Right atrium auricular region (tissue), 2 donors: Measurements from ENCODE around the gene ZKSCAN1. TPM values are rescaled to one million over a fixed set of nuclear protein-coding genes. Genes with fewer than 3 reads are reported as not detected.

Experiments used
- DNase-seq: peaks from one replicate; pipeline ENCODE4 v3.0.0-alpha.2; 2019; ENCODE audit warnings: low spot score
- H3K27ac ChIP-seq, 2 donors: fragments of 200-600 bp; sonication (generic); 1 replicate in 1 of 2; 2 replicates in 1 of 2; pipeline ENCODE4 v1.5.1; 2016 to 2019
- H3K27me3 ChIP-seq, 2 donors: fragments of 200-600 bp; sonication (generic); one replicate each; pipeline versions ENCODE4 v1.5.1 to v1.6.0; 2017 to 2019
- H3K36me3 ChIP-seq: fragments of 200-600 bp; sonication (generic); one replicate; pipeline ENCODE4 v1.5.1; 2016
- H3K4me1 ChIP-seq, 2 donors: fragments of 200-600 bp; sonication (generic); one replicate each; pipeline versions ENCODE4 v1.5.1 to v1.6.0; 2017 to 2019
- H3K4me3 ChIP-seq, 2 donors: fragments of 200-600 bp; sonication (generic); 1 replicate in 1 of 2; 2 replicates in 1 of 2; pipeline ENCODE4 v1.5.1; 2017 to 2019; ENCODE audit warnings: mild to moderate bottlenecking in 1 of 2, moderate library complexity in 1 of 2
- H3K9me3 ChIP-seq, 2 donors: fragments of 200-600 bp; sonication (generic); one replicate each; pipeline ENCODE4 v1.5.1; 2019
- total RNA-seq, 2 donors: library from RNA; depleted of rRNA; stranded (reverse); fragments of >200 nt; gene quantifications; one replicate each; pipeline ENCODE4 v1.1.0, GENCODE V29; 2016
- TF ChIP-seq, protein P1 (sequence below), 2 donors: fragments of 200-600 bp; sonication (generic); IDR thresholded peaks; one replicate each; pipeline ENCODE4 v1.5.1; 2019; ENCODE audit warnings: antibody characterized with exemption in 2 of 2

ZKSCAN1 gene
- total RNA-seq, 2 donors from 2014 or later, result 19.8 to 20.0 TPM

DNA sequence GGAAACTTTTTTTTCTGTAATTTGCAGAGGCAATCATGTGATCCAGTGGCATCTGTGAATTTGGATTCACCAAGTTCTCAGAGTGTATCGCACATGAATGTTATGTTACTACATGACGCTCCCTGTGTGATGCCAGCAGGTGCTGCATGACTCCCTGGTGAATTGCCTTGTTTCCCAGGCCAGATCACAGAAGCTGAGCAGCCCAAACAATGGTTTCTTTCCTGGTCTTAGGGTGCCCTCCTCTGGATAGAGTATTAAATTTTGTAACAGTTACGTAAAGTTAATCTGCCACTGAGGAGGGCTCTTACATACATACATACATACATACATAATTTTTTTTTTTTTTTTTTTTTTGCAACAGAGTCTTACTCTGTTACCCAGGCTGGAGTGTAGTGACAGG is 37.8 kb downstream of the ZKSCAN1 start:
- TF ChIP-seq, protein P1, sequence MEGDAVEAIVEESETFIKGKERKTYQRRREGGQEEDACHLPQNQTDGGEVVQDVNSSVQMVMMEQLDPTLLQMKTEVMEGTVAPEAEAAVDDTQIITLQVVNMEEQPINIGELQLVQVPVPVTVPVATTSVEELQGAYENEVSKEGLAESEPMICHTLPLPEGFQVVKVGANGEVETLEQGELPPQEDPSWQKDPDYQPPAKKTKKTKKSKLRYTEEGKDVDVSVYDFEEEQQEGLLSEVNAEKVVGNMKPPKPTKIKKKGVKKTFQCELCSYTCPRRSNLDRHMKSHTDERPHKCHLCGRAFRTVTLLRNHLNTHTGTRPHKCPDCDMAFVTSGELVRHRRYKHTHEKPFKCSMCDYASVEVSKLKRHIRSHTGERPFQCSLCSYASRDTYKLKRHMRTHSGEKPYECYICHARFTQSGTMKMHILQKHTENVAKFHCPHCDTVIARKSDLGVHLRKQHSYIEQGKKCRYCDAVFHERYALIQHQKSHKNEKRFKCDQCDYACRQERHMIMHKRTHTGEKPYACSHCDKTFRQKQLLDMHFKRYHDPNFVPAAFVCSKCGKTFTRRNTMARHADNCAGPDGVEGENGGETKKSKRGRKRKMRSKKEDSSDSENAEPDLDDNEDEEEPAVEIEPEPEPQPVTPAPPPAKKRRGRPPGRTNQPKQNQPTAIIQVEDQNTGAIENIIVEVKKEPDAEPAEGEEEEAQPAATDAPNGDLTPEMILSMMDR (IDR thresholded peaks at IDR 0.05), result no peak
- H3K27me3 ChIP-seq, result no peaks in the 10 kb centered on the region
- peaks cover 0 to 9% of the 10 kb centered on the region in 2 donors for H3K4me1 ChIP-seq
- H3K36me3 ChIP-seq, result peaks cover 19% of the 10 kb centered on the region
- H3K4me3 ChIP-seq, result no peak overlapping the region
- no peaks in the 10 kb centered on the region for H3K9me3 ChIP-seq
- H3K27ac ChIP-seq, result no peak overlapping the region
- no peak for DNase-seq

DNA sequence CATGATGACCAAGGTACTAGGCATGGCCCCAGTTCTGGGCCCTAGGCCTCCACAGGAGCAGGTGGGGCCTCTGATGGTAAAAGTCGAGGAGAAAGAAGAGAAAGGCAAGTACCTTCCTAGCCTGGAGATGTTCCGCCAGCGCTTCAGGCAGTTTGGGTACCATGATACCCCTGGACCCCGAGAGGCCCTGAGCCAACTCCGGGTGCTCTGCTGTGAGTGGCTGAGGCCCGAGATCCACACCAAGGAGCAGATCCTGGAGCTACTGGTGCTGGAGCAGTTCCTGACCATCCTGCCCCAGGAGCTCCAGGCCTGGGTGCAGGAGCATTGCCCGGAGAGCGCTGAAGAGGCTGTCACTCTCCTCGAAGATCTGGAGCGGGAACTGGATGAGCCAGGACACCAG is 41.6 kb downstream of the ZKSCAN1 start:
- Histone ChIP-seq H3K4me1 (no peaks in the 10 kb centered on the region), H3K9me3 (no peaks in the 10 kb centered on the region), H3K27ac (no peak overlapping the region), H3K36me3 (peaks cover 52% of the 10 kb centered on the region), H3K4me3 (no peak overlapping the region), H3K27me3 (no peaks in the 10 kb centered on the region)
- TF ChIP-seq, protein P1 (IDR thresholded peaks at IDR 0.05), result no peak
- DNase-seq, result no peak

DNA sequence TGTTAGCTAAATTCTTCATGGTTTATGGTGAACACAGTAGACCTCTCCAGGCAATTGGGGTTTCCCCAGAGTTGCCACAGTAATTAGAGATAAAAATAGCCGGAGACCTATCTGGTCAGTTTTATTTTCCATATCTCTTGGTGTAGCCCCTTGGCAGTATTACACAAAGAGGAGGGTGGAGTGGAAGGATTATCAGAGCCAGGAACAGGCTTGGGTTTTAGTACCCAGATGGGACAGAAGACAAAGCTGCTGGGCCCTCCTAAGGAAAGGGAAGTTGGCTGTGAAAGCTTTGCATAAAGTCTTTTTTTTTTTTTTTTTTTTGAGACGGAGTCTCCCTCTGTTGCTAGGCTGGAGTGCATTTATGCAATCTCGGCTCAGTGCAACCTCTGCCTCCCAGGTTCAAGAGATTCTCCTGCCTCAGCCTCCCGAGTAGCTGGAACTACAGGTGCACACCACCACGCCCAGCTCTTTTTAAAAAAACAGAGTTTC is 43.9 kb downstream of the ZKSCAN1 start:
- TF ChIP-seq, protein P1 (IDR thresholded peaks at IDR 0.05), result no peak
- no peak overlapping the region for H3K27ac ChIP-seq
- no peak overlapping the region for H3K4me3 ChIP-seq
- no peaks in the 10 kb centered on the region for H3K4me1 ChIP-seq
- peaks cover 72% of the 10 kb centered on the region for H3K36me3 ChIP-seq
- no peaks in the 10 kb centered on the region for H3K27me3 ChIP-seq
- H3K9me3 ChIP-seq, result no peaks in the 10 kb centered on the region
- DNase-seq, result no peak

DNA sequence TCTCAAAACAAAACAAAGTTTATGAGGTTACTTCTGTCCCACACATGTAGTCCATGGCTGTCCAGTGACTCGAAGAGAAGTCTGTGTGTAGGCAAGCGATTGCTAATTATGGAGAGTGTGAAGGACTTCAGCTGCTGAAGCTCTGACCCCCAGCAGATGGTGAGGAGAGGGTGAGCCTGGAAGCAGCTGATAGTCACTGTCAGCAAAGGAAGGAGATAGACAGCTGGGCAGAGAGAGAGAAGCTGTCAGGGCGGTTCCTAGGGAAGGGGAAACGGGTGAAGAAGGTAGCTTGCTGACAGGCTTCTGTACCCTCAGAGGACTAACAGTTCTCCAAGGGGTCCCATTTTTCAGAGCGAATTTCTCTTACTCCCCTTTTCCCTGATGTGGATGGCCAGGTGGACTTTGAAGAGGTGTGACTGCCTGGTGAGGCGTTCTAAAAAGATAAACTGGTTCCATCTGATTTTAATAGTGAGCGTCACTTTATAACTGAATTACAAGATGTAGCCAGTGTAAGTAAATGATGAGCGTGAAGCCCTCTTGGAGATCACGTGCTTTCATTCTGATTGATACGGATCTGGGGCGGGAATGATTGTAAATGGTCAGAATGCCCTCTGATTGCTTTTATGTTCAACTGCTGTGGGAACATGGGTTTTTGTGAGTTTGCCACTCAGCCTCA is 46.3 kb downstream of the ZKSCAN1 start:
- DNase-seq, result no peak
- Histone ChIP-seq H3K36me3 (peaks cover 69% of the 10 kb centered on the region), H3K27me3 (no peaks in the 10 kb centered on the region), H3K4me3 (no peak overlapping the region), H3K27ac (no peak overlapping the region), H3K4me1 (peaks cover 0 to 11% of the 10 kb centered on the region in 2 donors), H3K9me3 (no peaks in the 10 kb centered on the region)
- TF ChIP-seq, protein P1 (IDR thresholded peaks at IDR 0.05), result no peak

DNA sequence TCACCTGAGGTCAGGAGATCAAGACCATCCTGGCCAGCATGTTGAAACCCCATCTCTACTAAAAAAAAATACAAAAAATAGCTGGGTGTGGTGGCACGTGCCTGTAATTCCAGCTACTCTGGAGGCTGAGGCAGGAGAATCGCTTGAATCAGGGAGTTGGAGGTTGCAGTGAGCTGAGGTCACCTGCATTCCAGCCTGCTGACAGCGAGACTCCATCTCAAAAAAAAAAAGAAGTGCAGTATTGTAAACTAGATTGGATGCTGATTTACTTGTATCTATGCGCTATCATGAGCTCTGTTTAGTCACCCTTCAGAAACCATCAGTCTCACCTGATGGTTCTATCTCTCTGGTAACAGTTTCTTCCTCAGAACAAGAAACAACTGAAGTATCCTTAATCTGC is 48.0 kb downstream of the ZKSCAN1 start:
- TF ChIP-seq, protein P1 (IDR thresholded peaks at IDR 0.05), result no peak
- no peaks in the 10 kb centered on the region for H3K27me3 ChIP-seq
- no peaks in the 10 kb centered on the region for H3K9me3 ChIP-seq
- H3K36me3 ChIP-seq, result peaks cover 52% of the 10 kb centered on the region
- H3K4me1 ChIP-seq, result peaks cover 0 to 11% of the 10 kb centered on the region in 2 donors
- no peak overlapping the region for H3K4me3 ChIP-seq
- DNase-seq, result no peak
- no peak overlapping the region for H3K27ac ChIP-seq

DNA sequence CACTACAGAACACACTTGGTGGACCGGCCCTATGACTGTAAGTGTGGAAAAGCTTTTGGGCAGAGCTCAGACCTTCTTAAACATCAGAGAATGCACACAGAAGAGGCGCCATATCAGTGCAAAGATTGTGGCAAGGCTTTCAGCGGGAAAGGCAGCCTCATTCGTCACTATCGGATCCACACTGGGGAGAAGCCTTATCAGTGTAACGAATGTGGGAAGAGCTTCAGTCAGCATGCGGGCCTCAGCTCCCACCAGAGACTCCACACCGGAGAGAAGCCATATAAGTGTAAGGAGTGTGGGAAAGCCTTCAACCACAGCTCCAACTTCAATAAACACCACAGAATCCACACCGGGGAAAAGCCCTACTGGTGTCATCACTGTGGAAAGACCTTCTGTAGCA is 48.8 kb downstream of the ZKSCAN1 start:
- no peaks in the 10 kb centered on the region for H3K27me3 ChIP-seq
- TF ChIP-seq, protein P1 (IDR thresholded peaks at IDR 0.05), result no peak
- peaks cover 49% of the 10 kb centered on the region for H3K36me3 ChIP-seq
- H3K27ac ChIP-seq, result no peak overlapping the region
- H3K4me3 ChIP-seq, result no peak overlapping the region
- DNase-seq, result no peak
- H3K9me3 ChIP-seq, result no peaks in the 10 kb centered on the region
- H3K4me1 ChIP-seq, result peaks cover 0 to 11% of the 10 kb centered on the region in 2 donors
